ENCODE measurements around the gene AKNAD1. TPM values are rescaled to one million over a fixed set of nuclear protein-coding genes. Genes with fewer than 3 reads are reported as not detected.
"Not testable (repeated sequence)": the region's sequence is repeated elsewhere in the genome, so short reads cannot be mapped to it uniquely, and the experiment has no call there.

The AKNAD1 gene
- polyA plus RNA-seq, 10 donors: 0.82 to 3.3 (median 1.7) TPM

DNA sequence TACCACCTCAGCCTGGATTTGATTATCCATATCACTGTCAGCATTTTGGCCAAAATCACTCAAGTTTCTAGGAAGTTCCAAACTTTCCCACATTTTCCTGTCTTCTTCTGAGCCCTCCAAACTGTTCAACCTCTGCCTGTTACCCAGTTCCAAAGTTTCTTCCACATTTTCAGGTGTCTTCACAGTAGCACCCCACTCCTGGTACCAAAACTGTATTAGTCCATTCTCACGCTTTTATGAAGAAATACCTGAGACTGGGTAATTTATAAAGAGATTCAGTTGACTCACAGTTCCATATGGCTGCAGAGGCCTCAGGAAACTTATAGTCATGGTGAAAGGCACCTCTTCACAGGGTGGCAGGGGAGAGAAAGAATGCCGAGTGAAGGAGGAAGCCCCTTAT, 71.0 kb downstream of the AKNAD1 start:
- DNase-seq: no peak

DNA sequence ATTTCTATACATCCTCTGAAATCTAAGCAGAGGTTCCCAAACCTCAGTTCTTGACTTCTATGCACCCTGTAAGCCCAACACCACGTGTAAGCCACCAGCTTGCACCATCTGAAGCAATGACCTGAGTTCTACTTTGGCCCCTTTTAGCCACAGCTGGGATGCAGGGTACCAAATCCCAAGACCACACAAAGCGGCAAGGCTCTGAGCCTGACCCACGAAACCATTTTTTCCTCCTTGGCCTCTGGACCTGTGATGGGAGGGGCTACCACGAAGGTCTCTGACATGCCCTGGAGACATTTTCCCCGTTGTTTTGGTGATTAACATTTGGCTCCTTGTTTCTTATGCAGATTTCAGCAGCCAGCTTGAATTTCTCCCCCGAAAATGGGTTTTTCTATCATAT, 71.6 kb downstream of the AKNAD1 start:
- no peak for DNase-seq

DNA sequence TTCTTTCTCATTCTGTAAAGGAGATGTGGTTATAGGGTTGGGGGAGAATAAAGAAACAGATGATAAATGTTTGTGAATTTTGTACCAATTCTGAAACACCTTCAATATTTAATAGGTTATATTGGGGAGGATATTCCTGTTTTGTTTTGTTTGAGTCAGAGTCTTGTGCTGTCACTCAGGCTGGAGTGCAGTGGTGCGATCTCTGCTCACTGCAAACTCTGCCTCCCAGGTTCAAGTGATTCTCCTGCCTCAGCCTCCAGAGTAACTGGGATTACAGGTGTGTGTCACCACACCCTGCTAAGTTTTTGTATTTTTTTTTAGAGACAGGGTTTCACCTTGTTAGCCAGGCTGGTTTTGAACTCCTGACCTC, 75.3 kb downstream of the AKNAD1 start:
- DNase-seq: not testable (repeated sequence)

DNA sequence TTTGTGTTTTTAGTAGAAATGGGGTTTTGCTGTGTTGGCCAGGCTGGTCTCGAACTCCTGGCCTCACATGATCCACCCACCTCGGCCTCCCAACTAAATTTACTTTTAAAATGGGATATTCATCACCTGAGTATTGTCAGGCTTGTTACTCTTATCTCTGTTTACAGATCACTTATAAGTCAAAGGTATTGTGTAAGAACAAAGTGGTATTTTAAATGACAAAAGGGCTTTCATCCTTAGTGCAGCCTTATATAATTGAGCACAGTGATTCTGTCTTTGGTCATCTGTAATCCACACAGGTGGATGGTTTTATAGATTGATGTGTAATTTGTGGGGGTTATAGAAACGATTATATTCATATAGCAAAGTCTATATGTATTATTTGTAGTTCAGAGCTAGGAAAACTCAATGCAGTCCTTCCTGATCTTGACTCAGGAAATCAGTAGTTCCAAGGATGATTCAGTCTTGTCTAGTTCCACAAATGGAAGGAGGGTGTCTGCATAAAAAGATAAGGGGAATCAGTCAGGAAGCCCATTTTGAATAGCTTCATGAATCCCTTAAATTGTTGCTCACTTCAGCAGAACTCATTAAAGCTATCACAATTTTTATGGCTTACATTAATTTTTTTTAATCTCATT, 75.8 kb downstream of the AKNAD1 start:
- DNase-seq: no peak

DNA sequence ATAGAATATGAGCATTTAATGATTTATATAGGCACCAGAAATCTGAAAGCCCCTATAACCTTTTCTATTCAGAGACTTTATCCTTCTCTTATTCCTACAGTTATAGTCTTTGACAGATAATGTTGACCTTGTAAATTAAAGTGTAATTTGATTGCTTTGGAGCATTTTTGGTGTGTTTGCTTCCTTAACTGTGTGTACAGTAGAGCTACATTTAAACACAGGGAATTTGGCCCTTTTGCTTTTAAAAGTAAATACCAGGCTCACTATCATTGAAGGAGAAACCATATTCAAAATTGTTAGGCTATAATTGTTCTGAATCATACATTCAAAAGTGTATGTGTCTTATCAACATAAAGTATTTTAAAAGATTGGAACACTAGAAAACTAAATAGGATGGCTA, 77.4 kb downstream of the AKNAD1 start:
- DNase-seq: no peak

DNA sequence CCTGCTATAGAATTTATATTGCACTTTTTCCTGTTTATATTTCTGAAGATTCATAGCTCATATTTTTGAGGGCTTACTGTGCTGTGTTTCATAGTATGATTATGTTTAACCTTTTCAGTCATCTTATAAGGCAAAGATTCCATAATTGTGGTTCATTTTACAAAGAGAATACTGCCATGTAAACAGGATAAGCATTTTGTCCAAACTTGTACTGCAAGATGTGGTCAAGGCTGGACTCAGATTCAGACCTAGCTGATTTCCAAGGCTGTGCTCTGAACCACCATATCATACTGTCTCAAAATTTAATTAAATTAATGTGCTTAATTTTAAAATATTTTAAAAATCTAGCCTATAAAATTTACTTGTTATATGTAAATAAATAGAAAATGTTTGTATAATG, 79.1 kb downstream of the AKNAD1 start:
- no peak for DNase-seq

DNA sequence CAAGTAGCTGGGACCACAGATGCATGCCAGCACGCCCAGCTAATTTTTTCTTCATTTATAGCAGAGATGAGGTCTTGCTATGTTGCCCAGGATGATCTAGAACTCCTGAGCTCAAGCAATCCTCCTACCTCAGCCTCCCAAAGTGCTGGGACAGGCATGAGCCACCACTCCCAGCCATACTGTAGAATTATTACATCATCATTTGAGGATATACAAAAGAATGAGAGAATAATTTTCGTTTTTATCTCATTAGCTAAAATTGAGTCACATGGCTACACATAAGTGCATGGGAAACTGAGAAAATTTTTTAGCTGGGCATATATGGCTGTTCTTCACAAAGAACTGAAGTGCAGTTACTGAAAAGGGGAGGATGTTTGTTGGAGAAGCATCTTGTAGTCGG, 89.2 kb downstream of the AKNAD1 start:
- DNase-seq: no peak

DNA sequence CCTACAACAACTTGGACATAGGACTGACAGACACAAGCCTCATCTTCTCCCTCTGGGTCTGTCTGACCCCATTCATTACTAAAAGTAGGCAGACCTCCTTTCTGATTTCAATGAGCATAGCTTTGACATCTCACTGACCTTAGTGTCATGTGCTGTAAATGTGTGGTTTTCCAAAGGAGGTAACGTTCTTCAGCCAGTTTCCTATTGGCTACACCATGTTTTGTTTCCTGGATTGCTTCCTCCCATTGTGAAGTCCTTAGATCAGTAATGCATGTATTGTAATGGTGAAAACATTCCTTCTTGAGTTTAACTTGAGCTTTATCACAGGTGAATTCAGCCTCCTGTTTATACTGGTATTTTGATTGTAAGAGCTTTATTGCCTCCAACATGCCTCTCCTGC, 89.8 kb downstream of the AKNAD1 start:
- DNase-seq: no peak

Other genes starting within 250 kb of the AKNAD1 start
- 10 to 100 TPM; 17.1 to 24.1 (median 19.9) TPM for gene HENMT1, start 196.0 kb downstream of the AKNAD1 start, polyA plus RNA-seq (ENCODE audit: insufficient read length in 10 of 10)
- 10 to 100 TPM; 35.1 to 54.2 (median 42.8) TPM for gene PRPF38B, start 164.8 kb downstream of the AKNAD1 start, polyA plus RNA-seq (ENCODE audit: insufficient read length in 10 of 10)
- gene FNDC7, start 144.2 kb downstream of the AKNAD1 start, polyA plus RNA-seq (ENCODE audit: insufficient read length in 10 of 10): not detected
- 10 to 100 TPM; 21.5 to 44.2 (median 29.6) TPM for gene STXBP3, start 110.4 kb downstream of the AKNAD1 start, polyA plus RNA-seq (ENCODE audit: insufficient read length in 10 of 10)
- gene GPSM2, start 19.9 kb upstream of the AKNAD1 start, polyA plus RNA-seq (ENCODE audit: insufficient read length in 10 of 10): 10 to 100 TPM; 31.3 to 49.4 (median 40.6) TPM
- gene CLCC1, start 106.4 kb upstream of the AKNAD1 start, polyA plus RNA-seq (ENCODE audit: insufficient read length in 10 of 10): 10 to 100 TPM; 34.0 to 48.8 (median 39.3) TPM
- 10 to 100 TPM in 9 of 10 donors, 1 to 10 TPM in 1; 9.6 to 14.7 (median 12.4) TPM for gene WDR47, start 185.0 kb upstream of the AKNAD1 start, polyA plus RNA-seq (ENCODE audit: insufficient read length in 10 of 10)
- gene TAF13, start 218.9 kb upstream of the AKNAD1 start, polyA plus RNA-seq (ENCODE audit: insufficient read length in 10 of 10): 10 to 100 TPM; 41.3 to 53.9 (median 49.9) TPM
- 10 to 100 TPM; 32.5 to 46.5 (median 37.0) TPM for gene TMEM167B, start 233.7 kb upstream of the AKNAD1 start, polyA plus RNA-seq (ENCODE audit: insufficient read length in 10 of 10)

Measured in muscle of back (tissue), 11 donors.